IPS-NIHi11 (cell line): ENCODE measurements around the gene MNS1.
"Not testable (repeated sequence)": the region's sequence is repeated elsewhere in the genome, so short reads cannot be mapped to it uniquely, and the experiment has no call there.

Experiments
- DNase-seq: peaks from one replicate; pipeline ENCODE4 v3.0.0; 2012; ENCODE audit warnings: mixed read lengths, low spot score

The MNS1 gene

GRCh38 chr15:56454836-56455235 lies 10.1 kb downstream of the MNS1 start:
- DNase-seq, result no peak

GRCh38 chr15:56445746-56446145 lies 19.2 kb downstream of the MNS1 start:
- DNase-seq, result no peak

DNA sequence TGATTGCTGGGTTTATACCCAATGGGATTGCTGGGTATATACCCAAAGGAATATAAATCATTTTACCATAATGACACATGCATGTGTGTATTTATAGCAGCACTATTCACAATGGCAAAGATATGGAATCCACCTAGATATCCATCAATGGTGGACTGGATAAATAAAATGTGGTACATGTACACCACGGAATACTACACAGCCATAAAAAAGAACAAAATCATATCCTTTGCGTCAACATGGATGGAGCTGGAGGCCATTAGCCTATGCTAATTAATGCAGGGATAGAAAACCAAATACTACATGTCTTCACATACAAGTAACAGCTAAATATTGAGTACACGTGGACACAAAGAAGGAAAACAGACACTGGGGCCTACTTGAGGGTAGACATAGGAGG lies 22.6 kb downstream of the MNS1 start:
- DNase-seq, result no peak

GRCh38 chr15:56440214-56440770 lies 24.6 kb downstream of the MNS1 start:
- DNase-seq, result no peak

GRCh38 chr15:56432304-56432703 lies 32.6 kb downstream of the MNS1 start:
- no peak for DNase-seq

- DNase-seq, result peak; percentile 27
Measured at GRCh38 chr15:56428821-56429458, 36.0 kb downstream of the MNS1 start.

DNA sequence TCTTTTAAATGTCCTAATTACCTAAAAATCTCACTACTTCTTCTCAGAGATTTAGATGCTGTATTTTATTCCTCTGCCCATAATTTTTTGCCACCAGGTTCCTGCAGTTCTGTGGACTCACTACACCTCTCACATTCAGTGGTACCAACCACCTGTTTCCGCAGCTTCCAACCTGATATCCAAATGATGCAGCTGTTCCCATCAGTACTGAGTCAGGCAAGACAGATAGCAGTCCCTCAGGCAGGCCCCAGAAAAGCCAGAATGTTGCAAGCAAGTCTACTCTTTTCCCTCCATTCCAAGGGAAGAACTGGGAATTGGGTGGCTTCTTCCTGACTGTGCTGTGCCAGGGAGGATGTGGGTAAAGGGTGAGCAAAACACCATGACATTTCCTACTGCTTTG lies 39.0 kb downstream of the MNS1 start:
- no peak for DNase-seq

DNA sequence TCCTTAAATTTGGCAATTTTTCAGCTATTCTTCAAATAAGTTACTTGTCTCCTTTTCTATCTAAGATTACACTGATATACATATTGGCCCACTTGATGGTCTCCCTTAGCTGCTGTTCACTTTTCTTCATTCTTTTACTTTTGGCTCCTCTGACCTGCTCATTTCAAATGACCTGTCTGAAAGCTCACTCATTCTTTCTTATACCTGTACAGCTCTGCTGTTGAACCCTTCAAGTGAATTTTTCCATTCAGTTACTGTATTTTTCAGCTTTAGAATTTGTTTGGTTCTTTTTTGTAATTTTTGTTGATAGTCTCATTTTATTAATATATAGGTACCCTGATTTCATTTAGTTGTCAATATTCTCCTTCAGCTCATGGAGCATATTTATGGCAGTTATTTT lies 39.7 kb downstream of the MNS1 start:
- no peak for DNase-seq

DNA sequence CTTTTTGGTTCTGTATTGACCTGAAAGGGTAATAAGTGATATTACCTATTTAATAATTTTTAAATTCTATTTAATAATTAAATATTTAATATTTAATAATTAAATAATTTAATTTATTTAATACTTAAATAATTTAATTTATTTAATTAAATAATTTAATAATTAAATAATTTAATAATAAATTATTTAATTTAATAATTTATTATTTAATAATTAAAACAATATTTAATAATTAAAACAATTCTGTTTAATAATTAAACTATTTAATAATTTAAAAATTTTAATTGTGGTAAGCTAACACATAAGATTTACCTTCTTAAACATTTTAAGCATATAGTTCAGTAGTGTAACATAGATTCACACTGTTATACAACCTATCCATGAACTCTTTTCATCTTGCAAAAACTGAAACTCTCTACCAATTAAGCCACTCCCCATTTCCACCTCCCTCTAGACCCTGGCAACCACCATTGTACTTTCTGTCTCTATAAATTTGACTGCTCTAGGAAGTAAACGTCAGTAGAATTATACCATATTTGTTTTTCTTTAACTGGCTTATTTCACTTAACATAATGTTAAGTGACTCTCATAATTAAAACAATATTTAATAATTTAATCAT lies 51.7 kb downstream of the MNS1 start:
- DNase-seq, result not testable (repeated sequence)

- DNase-seq, result no peak
Measured at GRCh38 chr15:56411122-56411749, 53.7 kb downstream of the MNS1 start.

GRCh38 chr15:56410721-56411120 lies 54.2 kb downstream of the MNS1 start:
- no peak for DNase-seq

- DNase-seq, result not testable (repeated sequence)
Measured at GRCh38 chr15:56399209-56399608, 65.7 kb downstream of the MNS1 start.

GRCh38 chr15:56397325-56397724 lies 67.6 kb downstream of the MNS1 start:
- DNase-seq, result not testable (repeated sequence)

DNA sequence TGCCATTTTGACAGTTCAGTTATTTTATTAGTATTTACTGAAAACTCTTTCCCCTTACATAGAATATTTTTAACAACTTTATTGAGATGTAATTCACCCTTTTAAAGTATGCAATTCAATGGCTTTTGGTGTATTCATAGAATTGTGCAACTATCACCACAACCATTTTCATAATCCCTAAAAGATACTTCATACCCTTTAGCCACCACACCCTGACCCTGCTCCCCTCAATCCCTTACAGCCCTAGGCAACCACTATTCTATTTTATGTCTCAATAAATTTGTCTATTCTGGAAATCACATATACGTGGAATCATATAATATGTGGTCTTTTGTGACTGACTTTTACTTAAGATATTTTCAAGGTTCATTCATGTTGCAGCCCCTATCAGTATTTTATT lies 70.0 kb downstream of the MNS1 start:
- DNase-seq, result no peak

GRCh38 chr15:56393277-56393676 lies 71.7 kb downstream of the MNS1 start:
- no peak for DNase-seq

DNA sequence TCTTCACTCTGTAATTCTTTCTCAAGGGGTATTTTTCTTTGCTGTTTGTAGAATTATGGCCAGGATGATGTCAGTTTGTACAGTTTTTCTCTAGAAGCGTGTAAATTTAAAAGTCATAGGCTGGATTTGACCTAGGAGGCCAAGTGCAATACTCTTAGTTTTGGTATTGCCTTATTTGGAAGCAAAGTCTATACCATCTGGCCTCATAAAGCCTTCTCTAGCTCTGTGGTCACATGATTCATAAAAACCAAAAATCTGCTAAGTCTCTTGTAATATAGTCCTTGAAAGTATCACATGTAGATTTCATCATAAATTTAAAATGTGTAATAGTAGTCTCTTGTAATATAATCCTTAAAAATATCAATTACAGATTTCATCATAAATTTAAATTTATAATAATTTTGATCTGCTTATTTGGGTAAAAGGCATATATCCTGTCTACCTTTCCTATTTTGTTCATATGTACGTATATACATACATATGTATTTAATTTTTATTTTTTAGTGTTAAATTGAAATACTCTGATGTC lies 74.1 kb downstream of the MNS1 start:
- no peak for DNase-seq

DNA sequence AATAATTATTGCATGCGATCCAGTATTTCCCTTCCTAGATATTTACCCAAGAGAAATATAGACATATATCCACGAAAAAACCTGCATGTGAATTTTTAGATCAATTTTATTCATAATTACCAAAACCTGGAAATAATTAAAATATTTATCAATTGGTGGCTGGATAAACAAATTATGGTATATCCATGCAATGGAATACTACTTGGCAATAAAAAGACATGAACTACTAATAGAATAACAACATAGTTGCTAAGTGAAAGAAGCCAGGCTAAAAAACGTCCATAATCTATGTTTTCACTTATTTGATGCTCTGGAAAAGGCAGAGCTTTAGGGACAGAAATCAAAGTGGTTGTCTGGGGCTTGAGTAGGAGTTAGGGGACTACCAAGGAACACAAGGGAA lies 79.0 kb downstream of the MNS1 start:
- DNase-seq, result no peak

DNA sequence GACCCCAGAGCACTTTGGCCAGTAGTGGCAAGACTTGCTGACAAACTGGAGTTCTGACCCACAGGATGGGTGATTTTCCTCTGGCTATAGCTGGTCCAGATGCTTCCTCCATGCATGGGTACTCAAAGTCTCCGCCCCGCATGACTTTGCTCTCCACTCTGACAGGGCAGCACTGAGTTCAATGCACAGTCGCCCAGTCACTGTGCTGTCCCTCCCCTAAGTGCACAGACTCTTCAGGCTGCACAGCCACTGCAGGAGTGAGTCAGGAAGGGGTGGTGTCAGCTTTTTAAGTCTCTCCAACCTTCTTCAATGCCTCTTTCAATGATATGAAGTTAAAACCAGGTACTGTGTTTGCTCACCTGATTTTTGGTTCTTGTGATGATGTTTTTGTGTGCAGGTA lies 81.9 kb downstream of the MNS1 start:
- no peak for DNase-seq
